GM19395 (cell line): ENCODE results near the gene MMRN2.

Experiments used
- ATAC-seq: cut with Tn5 transposase; IDR thresholded peaks from one replicate; pipeline ENCODE4 v1.9.1; 2021; ENCODE audit warnings: mild to moderate bottlenecking, moderate library complexity; ENCODE audit not compliant: unreplicated experiment

MMRN2 gene

GRCh38 chr10:86969421-86970041, 12.1 kb upstream of the MMRN2 start:
- no peak for ATAC-seq

GRCh38 chr10:86968994-86969355, 11.6 kb upstream of the MMRN2 start:
- ATAC-seq = no peak

DNA sequence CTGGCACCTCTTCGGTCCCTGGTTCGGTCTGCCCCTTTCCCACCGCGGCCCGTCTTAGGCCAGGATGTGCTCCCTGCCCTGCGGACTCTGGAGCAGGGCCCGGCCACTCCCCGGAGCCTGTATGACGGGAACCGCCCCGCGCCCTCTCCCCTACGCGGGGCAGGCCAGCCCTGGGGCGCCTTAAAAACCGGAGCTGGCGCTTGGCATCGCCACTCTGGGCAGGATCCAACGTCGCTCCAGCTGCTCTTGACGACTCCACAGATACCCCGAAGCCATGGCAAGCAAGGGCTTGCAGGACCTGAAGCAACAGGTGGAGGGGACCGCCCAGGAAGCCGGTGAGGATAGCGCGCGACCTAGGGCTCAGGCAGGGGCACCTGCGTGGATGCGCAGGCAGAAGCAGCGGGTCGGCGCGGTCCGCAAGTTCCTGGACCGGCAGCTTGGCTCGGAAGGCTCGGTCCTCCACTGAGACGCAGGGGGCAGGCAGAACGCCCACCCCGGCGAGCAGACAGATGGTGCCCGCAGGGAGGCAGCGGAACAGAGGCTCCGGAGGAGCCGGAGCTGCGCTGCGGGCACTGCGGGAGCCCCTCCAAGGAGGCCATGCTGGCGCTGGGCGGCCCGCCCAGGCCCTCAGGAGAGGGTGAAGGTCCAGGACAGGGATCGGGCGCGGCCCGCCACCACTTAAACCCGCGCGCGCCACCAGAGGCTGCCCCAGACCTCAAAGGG, 11.0 kb upstream of the MMRN2 start, which contains the start of gene ADIRF:
Gene ADIRF (plus strand): TSS at position 212 of the 723 bp plus-strand sequence. CDS start 63 bp downstream, at position 275.
- ATAC-seq = no peak

- ATAC-seq = no peak
Observed at GRCh38 chr10:86967481-86967941, 10.1 kb upstream of the MMRN2 start.

DNA sequence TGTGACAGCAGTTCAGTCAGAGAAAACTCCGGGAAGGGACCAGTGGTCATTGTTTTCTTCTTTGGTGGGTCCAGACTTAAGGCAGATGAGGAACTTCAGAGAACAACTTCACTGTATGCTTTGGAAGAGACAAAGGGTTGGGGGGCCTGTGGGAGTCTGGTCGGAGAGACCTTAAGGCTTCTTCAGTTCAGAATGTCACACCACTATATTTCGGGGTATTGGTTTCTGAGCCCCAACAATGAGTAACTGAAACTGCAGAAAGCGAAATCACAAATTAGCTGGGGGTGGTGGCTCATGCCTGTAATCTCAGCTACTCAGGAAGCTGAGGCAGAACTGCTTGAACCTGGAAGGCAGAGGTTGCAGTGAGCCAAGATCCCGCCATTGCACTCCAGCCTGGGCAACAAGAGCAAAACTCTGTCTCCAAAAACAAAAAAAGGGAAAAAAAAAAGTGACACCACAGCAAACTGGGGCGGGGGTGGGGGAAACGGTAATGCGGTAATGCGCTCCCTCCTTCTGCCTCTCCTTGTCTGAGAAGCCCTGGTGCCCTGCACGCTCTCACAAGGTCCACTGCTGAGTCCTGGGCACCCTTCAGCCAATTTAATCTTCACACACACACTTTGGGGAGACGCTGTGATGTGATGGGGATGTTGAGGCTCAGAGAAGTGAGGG, 8.7 kb upstream of the MMRN2 start:
- ATAC-seq = peak; percentile 45

- no peak for ATAC-seq
Observed at GRCh38 chr10:86964847-86965190, 7.4 kb upstream of the MMRN2 start.

DNA sequence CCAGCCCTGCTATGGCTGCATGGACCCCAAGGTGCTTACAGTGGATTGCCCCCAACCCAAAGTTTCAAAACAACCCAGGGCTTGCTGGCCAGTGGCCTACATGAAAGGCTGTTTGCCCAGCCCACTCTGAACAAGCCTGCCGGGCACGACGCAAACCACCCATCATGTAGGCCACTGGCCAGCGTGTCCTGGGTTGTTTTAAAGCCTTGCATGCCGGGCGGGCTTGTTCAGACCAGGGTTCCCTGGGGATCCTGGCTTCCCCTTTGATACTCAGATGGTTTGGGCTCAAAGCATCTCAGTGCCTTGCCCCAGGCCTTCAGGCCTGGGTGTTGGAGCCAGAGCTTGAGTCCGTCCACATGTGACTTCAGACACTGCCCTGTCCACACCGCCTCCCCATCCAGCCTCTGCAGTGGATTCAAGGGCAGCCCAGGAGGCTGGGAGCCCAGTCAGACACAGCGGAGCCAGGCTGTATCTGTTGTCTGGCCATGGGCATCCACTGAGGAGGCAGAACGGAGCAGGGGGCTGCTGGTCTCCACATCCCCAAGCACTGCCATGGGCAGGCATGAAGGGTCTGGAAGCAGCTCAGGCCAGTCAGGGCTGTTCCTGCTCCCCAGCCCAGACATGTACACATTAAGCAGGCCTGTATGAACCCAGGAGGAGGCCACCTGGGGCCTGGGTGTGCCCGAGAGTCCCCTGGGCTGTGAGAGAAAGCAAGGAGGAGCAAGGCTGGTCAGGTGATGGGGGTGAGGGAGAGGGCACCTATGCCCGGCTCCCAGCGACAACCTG, 6.8 kb upstream of the MMRN2 start:
- no peak for ATAC-seq

DNA sequence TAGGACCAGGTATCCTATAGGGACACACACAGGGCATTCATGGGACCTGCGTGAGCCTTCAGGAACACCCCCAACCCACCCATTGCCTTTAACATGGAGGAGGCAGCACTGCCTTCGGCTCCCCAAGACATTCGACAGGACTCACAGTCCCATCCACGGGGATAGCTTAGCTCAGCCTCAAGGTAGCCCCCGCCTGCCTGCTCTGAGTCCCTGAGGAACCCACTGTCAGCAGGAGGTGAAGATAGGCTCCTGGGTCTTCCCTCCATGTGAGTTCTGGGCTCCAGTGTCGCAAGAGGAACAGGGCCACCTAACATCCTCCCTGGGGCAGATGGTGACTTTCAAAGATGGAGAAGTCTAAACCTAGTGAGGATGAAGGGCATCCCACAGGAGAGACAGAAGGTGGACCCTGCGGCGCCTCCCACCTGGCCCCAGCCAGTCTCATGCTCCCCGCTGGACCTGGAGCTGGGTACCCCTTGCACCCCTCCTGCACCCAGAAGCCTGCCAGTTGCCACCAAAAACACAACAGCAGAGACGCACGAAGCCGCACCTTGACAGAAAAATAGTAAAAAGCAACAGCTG, 6.0 kb upstream of the MMRN2 start:
- ATAC-seq = no peak

DNA sequence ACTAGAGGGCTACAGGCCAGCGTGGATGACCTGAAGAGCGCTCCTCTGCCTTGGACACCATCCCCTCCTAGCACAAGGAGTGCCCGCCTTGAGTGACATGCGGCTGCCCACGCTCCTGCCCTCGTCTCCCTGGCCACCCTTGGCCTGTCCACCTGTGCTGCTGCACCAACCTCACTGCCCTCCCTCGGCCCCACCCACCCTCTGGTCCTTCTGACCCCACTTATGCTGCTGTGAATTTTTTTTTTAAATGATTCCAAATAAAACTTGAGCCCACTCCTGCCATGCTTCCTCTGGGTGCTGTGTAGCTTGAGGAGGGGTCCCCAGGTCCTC, 5.5 kb upstream of the MMRN2 start:
- no peak for ATAC-seq

DNA sequence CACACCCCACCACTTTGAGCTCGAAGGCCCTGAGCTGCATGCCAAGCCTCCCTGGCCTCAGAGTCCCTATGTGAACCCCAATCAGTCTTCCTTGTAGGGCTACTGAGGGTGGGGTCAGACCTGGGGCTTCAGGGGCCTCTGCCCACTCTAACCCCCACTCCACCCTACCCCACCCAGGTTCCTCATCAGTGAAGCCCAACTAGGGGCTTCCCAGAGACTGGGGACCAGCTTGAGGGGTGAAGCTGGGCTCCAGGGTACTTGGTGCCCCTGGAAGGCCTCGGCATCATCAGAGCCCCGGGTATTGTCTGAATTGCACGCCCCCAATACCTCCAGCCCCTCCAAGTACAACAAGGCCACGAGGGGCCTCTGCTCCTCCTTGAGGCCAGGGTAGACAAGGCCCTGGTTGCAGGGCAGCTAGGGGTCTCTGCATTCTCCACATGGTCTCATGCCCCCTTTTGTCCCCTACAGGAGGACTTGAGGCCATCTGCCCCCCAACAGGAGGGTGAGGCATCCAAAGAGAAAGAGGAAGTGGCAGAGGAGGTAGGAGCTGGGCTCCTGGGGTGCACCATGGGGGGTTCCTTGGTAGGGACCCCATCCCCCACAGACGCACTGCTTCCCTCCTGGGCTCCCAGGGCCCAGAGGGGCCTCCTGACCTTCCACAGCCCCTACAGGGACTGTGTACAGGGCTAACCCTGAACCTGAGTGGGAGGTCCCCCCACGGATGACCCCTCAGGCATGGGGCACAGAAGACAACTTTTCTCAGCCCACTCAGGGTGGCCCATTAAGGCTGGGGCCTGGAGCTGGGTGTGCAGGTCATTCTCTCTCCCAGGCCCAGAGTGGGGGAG, 4.9 kb upstream of the MMRN2 start:
- no peak for ATAC-seq

- no peak for ATAC-seq
Observed at GRCh38 chr10:86961481-86962091, 4.2 kb upstream of the MMRN2 start.

DNA sequence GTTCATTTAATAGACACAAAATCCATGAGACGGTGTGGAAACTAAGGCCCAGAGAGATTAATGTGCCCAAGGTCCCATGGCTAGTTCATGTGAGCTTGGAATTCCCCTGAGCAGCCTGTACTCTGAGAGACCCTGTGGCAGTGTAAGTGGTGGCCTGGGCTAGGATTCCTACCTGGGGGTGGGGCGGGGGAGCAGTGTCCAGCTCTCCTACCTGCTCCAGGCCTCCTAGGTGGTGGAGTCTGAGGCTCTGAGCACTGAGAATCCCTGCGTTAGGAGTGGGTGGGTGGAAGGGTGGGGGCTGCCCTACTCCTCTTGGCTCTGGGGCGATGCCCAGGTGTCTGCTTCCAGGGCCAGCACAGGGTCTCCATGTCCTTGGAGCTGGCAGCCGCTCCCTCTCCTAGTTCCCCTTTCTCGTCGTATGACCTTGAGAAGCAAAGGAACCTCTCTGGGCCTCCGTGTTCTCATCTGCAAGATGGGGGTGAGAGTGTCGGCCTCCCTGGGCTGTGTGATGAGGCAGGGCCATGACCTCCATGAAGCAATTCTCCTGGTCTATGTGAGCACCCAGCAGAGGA, 3.5 kb upstream of the MMRN2 start:
- ATAC-seq = no peak

DNA sequence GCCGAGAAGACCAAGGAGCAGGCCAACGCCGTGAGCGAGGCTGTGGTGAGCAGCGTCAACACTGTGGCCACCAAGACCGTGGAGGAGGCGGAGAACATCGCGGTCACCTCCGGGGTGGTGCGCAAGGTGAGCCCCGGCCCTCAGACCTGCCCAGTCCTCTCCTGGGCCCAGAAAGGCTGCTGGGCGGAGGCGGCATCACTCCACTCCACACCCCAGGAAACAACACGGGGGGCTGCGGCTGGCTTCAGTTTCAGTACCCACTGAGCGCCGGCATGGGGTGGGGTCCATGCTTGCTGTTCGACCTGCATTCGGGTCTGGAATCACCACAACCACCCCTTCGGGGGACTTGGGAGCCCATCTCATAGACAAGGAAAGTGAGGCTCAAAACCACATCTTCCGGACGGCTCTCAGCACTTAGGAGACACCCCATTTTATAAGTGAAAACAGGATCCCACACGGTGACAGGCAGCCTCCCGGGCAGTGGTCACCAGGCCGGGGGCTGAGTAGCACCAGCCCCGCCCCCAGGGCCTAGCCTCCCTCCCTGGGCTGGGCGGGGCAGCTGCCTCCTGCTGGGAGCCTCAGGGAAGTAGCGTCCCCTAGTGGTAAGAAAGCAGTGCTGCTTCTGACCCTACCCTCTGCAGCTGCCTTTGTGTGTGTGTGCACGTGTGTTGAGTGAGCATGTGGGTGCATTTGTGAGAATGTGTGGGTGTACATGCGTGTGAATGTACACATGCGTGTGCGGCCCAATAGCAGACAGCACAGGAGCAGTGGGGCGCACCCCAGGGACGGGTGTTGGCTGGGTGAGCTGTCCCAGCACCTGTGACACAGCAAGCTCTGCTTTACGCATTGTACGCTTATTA, 2.8 kb upstream of the MMRN2 start:
- peak; percentile 68 for ATAC-seq

- no peak for ATAC-seq
Observed at GRCh38 chr10:86959737-86960002, 2.3 kb upstream of the MMRN2 start.

DNA sequence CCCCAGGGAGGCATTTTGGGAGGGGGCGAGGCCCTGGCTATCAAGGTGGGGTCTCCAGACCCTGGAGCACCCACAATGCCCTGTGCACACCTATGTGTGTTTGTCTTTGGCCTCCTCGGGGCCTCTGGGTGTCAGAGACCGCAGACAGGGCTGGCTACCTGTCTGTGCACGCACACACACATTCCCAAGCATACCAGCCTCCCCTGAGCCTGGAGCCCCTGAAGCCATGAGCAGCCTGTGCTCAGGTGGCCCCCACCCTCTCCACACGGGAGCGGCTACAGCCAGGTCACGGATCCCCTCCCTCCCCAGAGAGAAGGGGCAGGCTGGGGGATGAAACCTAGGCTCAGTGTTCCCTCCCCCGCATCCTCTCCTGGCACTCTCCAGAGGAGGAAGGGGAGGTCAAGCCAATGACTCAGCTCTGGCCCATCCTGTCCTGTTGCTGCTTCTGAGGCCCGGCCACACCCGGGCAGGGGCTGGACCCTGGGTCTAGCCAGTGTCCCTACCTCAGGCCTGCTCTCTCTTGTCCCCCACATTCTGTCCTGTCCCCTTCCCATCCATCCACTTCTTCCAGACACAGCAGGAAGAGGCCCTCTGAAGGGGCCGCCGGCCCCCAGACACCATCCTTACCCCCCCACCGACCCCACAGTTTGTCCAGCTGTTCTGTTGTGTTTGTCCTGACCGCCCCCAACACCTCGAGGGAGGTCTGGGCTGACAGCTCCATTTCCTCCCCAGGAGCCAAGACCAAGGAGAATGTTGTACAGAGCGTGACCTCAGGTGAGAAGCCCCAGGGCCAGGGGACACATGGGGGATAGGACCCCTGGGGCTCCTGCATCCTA, 1.7 kb upstream of the MMRN2 start:
- no peak for ATAC-seq

GRCh38 chr10:86958116-86958900, 893 bp upstream of the MMRN2 start, which contains the start of gene SNCG:
Gene SNCG (plus strand): TSS chr10:86958599. CDS start chr10:86958698, 99 bp downstream.
- ATAC-seq = no peak

DNA sequence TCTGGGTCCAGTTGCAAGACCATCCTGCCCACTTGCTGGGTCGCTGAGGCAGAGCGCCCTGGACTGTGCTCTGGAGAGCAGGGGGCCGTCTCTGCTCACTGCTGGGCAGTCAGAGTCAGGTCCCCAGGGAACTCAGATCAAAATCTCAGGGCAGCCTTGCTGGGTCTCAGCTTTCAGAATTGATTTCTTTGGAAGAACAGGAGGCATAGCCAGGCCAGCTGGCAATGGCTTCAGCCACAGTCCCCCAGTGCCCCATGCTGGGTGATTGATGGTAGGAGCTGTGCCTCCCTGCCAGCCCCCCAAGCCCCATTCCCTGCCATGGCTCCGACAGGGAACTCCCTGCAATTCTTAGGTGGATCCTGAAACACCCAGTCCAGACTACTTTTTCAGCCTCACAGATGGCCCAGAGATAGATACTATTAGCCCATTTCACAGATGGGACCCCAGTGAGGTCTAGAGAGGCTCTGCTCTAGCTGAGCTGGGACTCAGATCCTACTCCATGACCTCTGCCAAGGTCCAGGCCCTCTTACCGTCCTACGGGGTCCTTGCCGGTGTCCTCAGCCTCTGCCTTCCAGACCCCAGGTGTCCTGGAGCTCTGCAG, 467 bp downstream of the MMRN2 start:
- no peak for ATAC-seq
